Thyroid gland (tissue), 4 donors: ENCODE measurements around the gene STK4. TPM values are rescaled to one million over a fixed set of nuclear protein-coding genes. Genes with fewer than 3 reads are reported as not detected.

Experiments
- DNase-seq, 2 donors: peaks; one replicate each; pipeline ENCODE4 v3.0.0-alpha.2; 2019
- H3K27ac ChIP-seq, 3 donors: fragments of 200-600 bp; sonication (generic); 1 replicate in 2 of 3; 2 replicates in 1 of 3; pipeline ENCODE4 v1.5.1; 2016 to 2019; ENCODE audit warnings: mild to moderate bottlenecking in 1 of 3, moderate library complexity in 1 of 3
- H3K27me3 ChIP-seq: fragments of 200-600 bp; sonication (generic); one replicate; pipeline ENCODE4 v1.5.1; 2019
- H3K36me3 ChIP-seq, 2 donors: fragments of 200-600 bp; sonication (generic); one replicate each; pipeline ENCODE4 v1.5.1; 2016 to 2019
- H3K4me1 ChIP-seq, 2 donors: fragments of 200-600 bp; sonication (generic); one replicate each; pipeline ENCODE4 v1.5.1; 2017 to 2019
- H3K4me3 ChIP-seq, 3 donors: fragments of 200-600 bp; sonication (generic); replicated peaks in 1 of 3; 1 replicate in 2 of 3; 2 replicates in 1 of 3; pipeline ENCODE4 v1.5.1; 2016; ENCODE audit warnings: mild to moderate bottlenecking in 1 of 3
- H3K9me3 ChIP-seq: fragments of 200-600 bp; sonication (generic); one replicate; pipeline ENCODE4 v1.5.1; 2017
- CTCF ChIP-seq, 6 experiments: fragments of 200-600 bp in 3 of 6; fragments of 450-650 bp in 3 of 6; sonication (generic) in 3 of 6; IDR thresholded peaks; one replicate each; pipeline ENCODE4 v1.5.1; 2016 to 2019; ENCODE audit warnings: antibody characterized with exemption in 6 of 6, mild to moderate bottlenecking in 2 of 6, inconsistent platforms in 1 of 6, moderate library complexity in 1 of 6
- POLR2A ChIP-seq, 2 donors: fragments of 450-650 bp; IDR thresholded peaks; one replicate each; pipeline ENCODE4 v1.6.1; 2017; ENCODE audit warnings: antibody characterized with exemption in 2 of 2, mild to moderate bottlenecking in 2 of 2, moderate library complexity in 1 of 2
- WGBS, 2 donors: methylation state at CpG; one replicate each; pipeline ENCODE4 v1.1.5; 2017; 5-methylcytosine and 5-hydroxymethylcytosine counted together
- intact Hi-C: fragments of 100-400 bp; cut with DNase I; formaldehyde crosslinking; loops from one replicate; pipeline ENCODE4 v1.15.1; 2023
- total RNA-seq, 4 donors: library from RNA; depleted of rRNA; stranded (reverse); fragments of >200 nt; gene quantifications; one replicate each; pipeline ENCODE4 v1.2.3, GENCODE V29; 2016

STK4 gene
- total RNA-seq, 4 donors from 2014 or later, result 18.8 to 37.2 (median 29.2) TPM

GRCh38 chr20:44948513-44948912 is 17.8 kb upstream of the STK4 start:
- H3K27me3 ChIP-seq, result no peaks in the 10 kb centered on the region
- peaks cover 55 to 64% of the 10 kb centered on the region in 2 donors for H3K36me3 ChIP-seq
- 85 to 97% methylated on average over 2 of the region's 2 CpGs for WGBS, 2 donors
- no peak overlapping the region for H3K4me3 ChIP-seq
- no peaks in the 10 kb centered on the region for H3K4me1 ChIP-seq
- H3K9me3 ChIP-seq, result no peaks in the 10 kb centered on the region
- no peak for TF ChIP-seq POLR2A (IDR thresholded peaks at IDR 0.05)
- no peak for TF ChIP-seq CTCF (IDR thresholded peaks at IDR 0.05)
- intact Hi-C loops, result no loop called here
- no peak for DNase-seq
- no peak overlapping the region for H3K27ac ChIP-seq

GRCh38 chr20:44950368-44950767 is 15.9 kb upstream of the STK4 start:
- intact Hi-C loops, result no loop called here
- no peaks in the 10 kb centered on the region for H3K9me3 ChIP-seq
- TF ChIP-seq CTCF (IDR thresholded peaks at IDR 0.05) (no peak), POLR2A (IDR thresholded peaks at IDR 0.05) (no peak)
- H3K27ac ChIP-seq, result no peak overlapping the region
- H3K4me1 ChIP-seq, result no peaks in the 10 kb centered on the region
- no peaks in the 10 kb centered on the region for H3K27me3 ChIP-seq
- no peak overlapping the region for H3K4me3 ChIP-seq
- peaks cover 63 to 69% of the 10 kb centered on the region in 2 donors for H3K36me3 ChIP-seq
- DNase-seq, result no peak
- 91 to 92% methylated on average over 1 of the region's 1 CpG for WGBS, 2 donors

- 97 to 98% methylated on average over 1 of the region's 1 CpG for WGBS, 2 donors
- intact Hi-C loops, result no loop called here
- H3K36me3 ChIP-seq, result peaks cover 45 to 61% of the 10 kb centered on the region in 2 donors
These were observed 13.6 kb upstream of the STK4 start for GRCh38 chr20:44952731-44953130.

GRCh38 chr20:44954211-44954610 is 12.1 kb upstream of the STK4 start:
- Histone ChIP-seq H3K4me1 (peaks cover 4 to 8% of the 10 kb centered on the region in 2 donors), H3K9me3 (no peaks in the 10 kb centered on the region), H3K27me3 (no peaks in the 10 kb centered on the region), H3K36me3 (peaks cover 40 to 53% of the 10 kb centered on the region in 2 donors), H3K27ac (no peak overlapping the region), H3K4me3 (no peak overlapping the region)
- DNase-seq, result no peak
- TF ChIP-seq POLR2A (IDR thresholded peaks at IDR 0.05) (no peak), CTCF (IDR thresholded peaks at IDR 0.05) (no peak)
- 97 to 98% methylated on average over 5 of the region's 5 CpGs for WGBS, 2 donors
- intact Hi-C loops, result no loop called here

More at GRCh38 chr20:44952731-44953130, 13.6 kb upstream of the STK4 start:
- H3K27ac ChIP-seq, result no peak overlapping the region
- DNase-seq, result no peak
- no peaks in the 10 kb centered on the region for H3K4me1 ChIP-seq
- no peak for TF ChIP-seq CTCF (IDR thresholded peaks at IDR 0.05)
- no peak for TF ChIP-seq POLR2A (IDR thresholded peaks at IDR 0.05)
- H3K4me3 ChIP-seq, result no peak overlapping the region
- no peaks in the 10 kb centered on the region for H3K9me3 ChIP-seq
- no peaks in the 10 kb centered on the region for H3K27me3 ChIP-seq

- no peaks in the 10 kb centered on the region for H3K27me3 ChIP-seq
- intact Hi-C loops, result no loop called here
- peaks cover 7 to 10% of the 10 kb centered on the region in 2 donors for H3K4me1 ChIP-seq
- H3K27ac ChIP-seq, result no peak overlapping the region
- no peaks in the 10 kb centered on the region for H3K9me3 ChIP-seq
- 90 to 91% methylated on average over 4 of the region's 4 CpGs for WGBS, 2 donors
- TF ChIP-seq CTCF (IDR thresholded peaks at IDR 0.05) (no peak), POLR2A (IDR thresholded peaks at IDR 0.05) (no peak)
- peaks cover 40 to 49% of the 10 kb centered on the region in 2 donors for H3K36me3 ChIP-seq
- DNase-seq, result no peak
- no peak overlapping the region for H3K4me3 ChIP-seq
These were observed 11.0 kb upstream of the STK4 start for GRCh38 chr20:44955270-44955669.
